KMS-11 (cell line): ENCODE measurements around the gene PACSIN3.
A peak's percentile ranks its signal among the peaks of the same experiment; 100 is the strongest.

ENCODE experiments used
- H2AFZ ChIP-seq: fragments of 200-600 bp; sonication (generic); 2 replicates; pipeline ENCODE4 v1.6.1; 2016; ENCODE audit warnings: antibody characterized with exemption, mixed run types, low read depth
- H3K27ac ChIP-seq: fragments of 200-600 bp; sonication (generic); 2 replicates; pipeline ENCODE4 v1.6.1; 2016; ENCODE audit warnings: mild to moderate bottlenecking, mixed run types
- H3K27me3 ChIP-seq: fragments of 200-600 bp; sonication (generic); 2 replicates; pipeline ENCODE4 v1.6.1; 2017; ENCODE audit warnings: mild to moderate bottlenecking, low read depth, mixed run types, moderate library complexity; ENCODE audit not compliant: insufficient read depth
- H3K36me3 ChIP-seq: fragments of 200-600 bp; sonication (generic); 2 replicates; pipeline ENCODE4 v1.6.1; 2017; ENCODE audit warnings: mild to moderate bottlenecking, mixed run types; ENCODE audit not compliant: insufficient read depth
- H3K4me1 ChIP-seq: fragments of 200-600 bp; sonication (generic); 2 replicates; pipeline ENCODE4 v1.6.1; 2016; ENCODE audit warnings: mild to moderate bottlenecking, low read depth, mixed run types; ENCODE audit not compliant: poor library complexity, severe bottlenecking
- H3K4me2 ChIP-seq: fragments of 200-600 bp; sonication (generic); 2 replicates; pipeline ENCODE4 v1.7.0; 2016; ENCODE audit warnings: mild to moderate bottlenecking, mixed run types
- H3K4me3 ChIP-seq: fragments of 200-600 bp; sonication (generic); IDR thresholded peaks from 2 replicates; pipeline ENCODE4 v1.6.1; 2017; ENCODE audit warnings: low read depth, low read length, mixed read lengths; ENCODE audit not compliant: insufficient read depth
- H3K79me2 ChIP-seq: fragments of 200-600 bp; sonication (generic); 2 replicates; pipeline ENCODE4 v1.6.1; 2016; ENCODE audit warnings: low read depth, mixed run types; ENCODE audit not compliant: insufficient read depth
- H3K9ac ChIP-seq: fragments of 200-600 bp; sonication (generic); 2 replicates; pipeline ENCODE4 v1.6.1; 2016; ENCODE audit warnings: mild to moderate bottlenecking, mixed run types
- H4K20me1 ChIP-seq: fragments of 200-600 bp; sonication (generic); 2 replicates; pipeline ENCODE4 v1.6.1; 2016; ENCODE audit warnings: mild to moderate bottlenecking, mixed run types; ENCODE audit not compliant: insufficient read depth
- CTCF ChIP-seq: fragments of 200-600 bp; sonication (generic); conservative IDR thresholded peaks from 2 replicates; pipeline ENCODE4 v1.6.1; 2017; ENCODE audit warnings: low read depth, mild to moderate bottlenecking, antibody characterized with exemption, low read length, moderate library complexity, mixed read lengths

Gene PACSIN3

GRCh38 chr11:47220401-47220821, 34.2 kb upstream of the PACSIN3 start:
- Histone ChIP-seq H3K4me1 (peaks cover 24% of the 10 kb centered on the region), H3K79me2 (peaks cover 6% of the 10 kb centered on the region; the same call in 1 of the 2 replicates), H3K4me3 (no peak overlapping the region), H3K9ac (no peak overlapping the region), H3K27me3 (no peaks in the 10 kb centered on the region), H4K20me1 (no peaks in the 10 kb centered on the region), H3K4me2 (no peak overlapping the region), H3K27ac (no peak overlapping the region), H2AFZ (no peak overlapping the region), H3K36me3 (no peaks in the 10 kb centered on the region)
- TF ChIP-seq CTCF: no peak

- Histone ChIP-seq H3K4me1 (peaks cover 16% of the 10 kb centered on the region), H3K79me2 (peaks cover 6% of the 10 kb centered on the region; the same call in 1 of the 2 replicates), H4K20me1 (no peaks in the 10 kb centered on the region), H3K27me3 (no peaks in the 10 kb centered on the region), H2AFZ (peak overlapping the region; percentile 98; the same call in 1 of the 2 replicates), H3K4me2 (peak overlapping the region; percentile 97), H3K4me3 (no peak overlapping the region), H3K9ac (peak overlapping the region; percentile 96; the same call in 1 of the 2 replicates), H3K36me3 (no peaks in the 10 kb centered on the region), H3K27ac (peak overlapping the region; percentile 97; the same call in 1 of the 2 replicates)
- TF ChIP-seq CTCF: no peak
Observed at GRCh38 chr11:47216121-47216798, 30.0 kb upstream of the PACSIN3 start.

GRCh38 chr11:47215366-47215910, 29.2 kb upstream of the PACSIN3 start:
- Histone ChIP-seq H3K4me3 (no peak overlapping the region), H4K20me1 (no peaks in the 10 kb centered on the region), H3K36me3 (no peaks in the 10 kb centered on the region), H3K4me1 (peaks cover 15% of the 10 kb centered on the region), H3K27me3 (no peaks in the 10 kb centered on the region), H3K9ac (peak overlapping the region; percentile 96), H3K79me2 (peaks cover 6% of the 10 kb centered on the region; the same call in 1 of the 2 replicates), H3K27ac (peak overlapping the region; percentile 97), H2AFZ (peak overlapping the region; percentile 98), H3K4me2 (peak overlapping the region; percentile 97)
- TF ChIP-seq CTCF: no peak

- no peaks in the 10 kb centered on the region for H3K27me3 ChIP-seq
- peak overlapping the region; percentile 44 for H3K27ac ChIP-seq
- no peaks in the 10 kb centered on the region for H4K20me1 ChIP-seq
- peak overlapping the region; percentile 96 for H3K9ac ChIP-seq
- H3K4me1 ChIP-seq: peaks cover 10% of the 10 kb centered on the region
- H3K36me3 ChIP-seq: no peaks in the 10 kb centered on the region
- TF ChIP-seq CTCF: no peak
- peak overlapping the region; percentile 97; the same call in 1 of the 2 replicates for H3K4me2 ChIP-seq
- peaks cover 6% of the 10 kb centered on the region; the same call in 1 of the 2 replicates for H3K79me2 ChIP-seq
- peak overlapping the region; percentile 98 for H2AFZ ChIP-seq
- H3K4me3 ChIP-seq: no peak overlapping the region
Observed at GRCh38 chr11:47213950-47214565, 27.8 kb upstream of the PACSIN3 start.
